H9 (cell line): Measurements from ENCODE around the gene HGS. TPM values are rescaled to one million over a fixed set of nuclear protein-coding genes. Genes with fewer than 3 reads are reported as not detected.
"Not testable (repeated sequence)": the region's sequence is repeated elsewhere in the genome, so short reads cannot be mapped to it uniquely, and the experiment has no call there.

ENCODE experiments used
- DNase-seq: peaks from one replicate; pipeline ENCODE4 v3.0.0-alpha.2; 2017
- H2AFZ ChIP-seq: one replicate; pipeline ENCODE4 v1.6.1; 2013; ENCODE audit warnings: mild to moderate bottlenecking, low read length, control low read depth, moderate library complexity
- H2AK5ac ChIP-seq: 2 replicates; pipeline ENCODE4 v1.6.1; 2013; ENCODE audit warnings: low read length, control low read depth, mixed read lengths; ENCODE audit not compliant: insufficient read length
- H2BK120ac ChIP-seq: one replicate; pipeline ENCODE4 v1.6.1; 2013; ENCODE audit warnings: low read depth, mild to moderate bottlenecking, low read length, control low read depth, inconsistent platforms; ENCODE audit not compliant: poor library complexity, severe bottlenecking
- H2BK12ac ChIP-seq: 2 replicates; pipeline ENCODE4 v1.6.1; 2013; ENCODE audit warnings: low read length, control low read depth, mixed read lengths, low read depth; ENCODE audit not compliant: insufficient read length
- H2BK15ac ChIP-seq: 2 replicates; pipeline ENCODE4 v1.6.1; 2013; ENCODE audit warnings: low read depth, low read length, control low read depth
- H2BK20ac ChIP-seq: one replicate; pipeline ENCODE4 v1.6.1; 2013; ENCODE audit warnings: low read depth, mild to moderate bottlenecking, low read length, control low read depth, inconsistent platforms; ENCODE audit not compliant: poor library complexity, severe bottlenecking
- H2BK5ac ChIP-seq: 2 replicates; pipeline ENCODE4 v1.6.1; 2013; ENCODE audit warnings: low read length, control low read depth, mixed read lengths; ENCODE audit not compliant: insufficient read length
- H3K14ac ChIP-seq: 2 replicates; pipeline ENCODE4 v1.6.1; 2013; ENCODE audit warnings: low read length, control low read depth; ENCODE audit not compliant: insufficient read depth
- H3K18ac ChIP-seq: 2 replicates; pipeline ENCODE4 v1.6.1; 2013; ENCODE audit warnings: low read depth, mild to moderate bottlenecking, mixed read lengths, low read length, control low read depth; ENCODE audit not compliant: insufficient read length
- H3K23ac ChIP-seq: 2 replicates; pipeline ENCODE4 v1.6.1; 2013; ENCODE audit warnings: low read length, control low read depth, mixed read lengths, low read depth; ENCODE audit not compliant: insufficient read length
- H3K23me2 ChIP-seq: 2 replicates; pipeline ENCODE4 v1.6.1; 2013; ENCODE audit warnings: low read depth, mild to moderate bottlenecking, mixed read lengths, low read length, control low read depth; ENCODE audit not compliant: insufficient read length, poor library complexity, severe bottlenecking
- H3K27ac ChIP-seq: 2 replicates; pipeline ENCODE4 v1.5.1; 2013; ENCODE audit warnings: low read length, control low read depth, mixed read lengths, low read depth; ENCODE audit not compliant: insufficient read length
- H3K27me3 ChIP-seq: 2 replicates; pipeline ENCODE4 v1.6.1; 2013; ENCODE audit warnings: low read length, control low read depth, inconsistent platforms; ENCODE audit not compliant: insufficient read depth
- H3K4ac ChIP-seq: 2 replicates; pipeline ENCODE4 v1.6.1; 2013; ENCODE audit warnings: low read depth, mild to moderate bottlenecking, control low read depth, inconsistent platforms, low read length, moderate library complexity
- H3K4me1 ChIP-seq: 2 replicates; pipeline ENCODE4 v1.6.1; 2013; ENCODE audit warnings: low read length, control low read depth, inconsistent platforms; ENCODE audit not compliant: insufficient read depth
- H3K4me2 ChIP-seq: 2 replicates; pipeline ENCODE4 v1.6.1; 2013; ENCODE audit warnings: low read length, control low read depth, mixed read lengths; ENCODE audit not compliant: insufficient read length, insufficient read depth
- H3K56ac ChIP-seq: 2 replicates; pipeline ENCODE4 v1.6.1; 2013; ENCODE audit warnings: low read depth, mild to moderate bottlenecking, mixed read lengths, low read length, control low read depth; ENCODE audit not compliant: insufficient read length
- H3K79me1 ChIP-seq: 2 replicates; pipeline ENCODE4 v1.6.1; 2013; ENCODE audit warnings: low read depth, mild to moderate bottlenecking, moderate library complexity, low read length, control low read depth, inconsistent platforms; ENCODE audit not compliant: insufficient read depth, poor library complexity, severe bottlenecking
- H3K79me2 ChIP-seq: 2 replicates; pipeline ENCODE4 v1.6.1; 2013; ENCODE audit warnings: low read length, control low read depth, inconsistent platforms; ENCODE audit not compliant: insufficient read depth
- H3K9ac ChIP-seq: 2 replicates; pipeline ENCODE4 v1.6.1; 2013; ENCODE audit warnings: low read length, control low read depth, mixed read lengths; ENCODE audit not compliant: insufficient read length; ENCODE audit errors: extremely low read depth
- H3K9me3 ChIP-seq: one replicate; pipeline ENCODE4 v1.6.1; 2013; ENCODE audit warnings: low read depth, low read length, inconsistent platforms; ENCODE audit not compliant: control insufficient read depth
- H3T11ph ChIP-seq: one replicate; pipeline ENCODE4 v1.6.1; 2013; ENCODE audit warnings: mild to moderate bottlenecking, low read length, control low read depth, inconsistent platforms
- H4K20me1 ChIP-seq: one replicate; pipeline ENCODE4 v1.6.1; 2013; ENCODE audit not compliant: control insufficient read depth, insufficient read length, insufficient read depth
- H4K5ac ChIP-seq: 2 replicates; pipeline ENCODE4 v1.6.1; 2013; ENCODE audit warnings: low read depth, mild to moderate bottlenecking, mixed read lengths, low read length, control low read depth; ENCODE audit not compliant: insufficient read length
- H4K8ac ChIP-seq: replicated peaks from 2 replicates; pipeline ENCODE4 v1.6.1; 2013; ENCODE audit warnings: low read length, control low read depth, mixed read lengths, low read depth; ENCODE audit not compliant: insufficient read length
- H4K91ac ChIP-seq: 2 replicates; pipeline ENCODE4 v1.6.1; 2013; ENCODE audit warnings: low read depth, mild to moderate bottlenecking, moderate library complexity, mixed read lengths, low read length, control low read depth; ENCODE audit not compliant: insufficient read length
- H3K27ac Mint-ChIP-seq, 3 experiments: 2 replicates in 2 of 3; 3 replicates in 1 of 3; pipeline ENCODE4 v1.8.0; 2020 to 2021; ENCODE audit warnings: mixed read lengths in 3 of 3, mild to moderate bottlenecking in 1 of 3, moderate library complexity in 1 of 3
- H3K27me3 Mint-ChIP-seq: 2 replicates; pipeline ENCODE4 v1.8.0; 2021; ENCODE audit warnings: low read depth, mild to moderate bottlenecking, moderate library complexity, mixed read lengths
- H3K36me3 Mint-ChIP-seq, 3 experiments: 2 replicates in 2 of 3; 3 replicates in 1 of 3; pipeline ENCODE4 v1.8.0; 2020 to 2021; ENCODE audit warnings: low read depth in 3 of 3, mixed read lengths in 3 of 3; ENCODE audit not compliant: insufficient read depth in 1 of 3
- H3K4me1 Mint-ChIP-seq, 2 experiments: 2 replicates each; pipeline ENCODE4 v1.8.0; 2020; ENCODE audit warnings: mixed read lengths in 2 of 2
- H3K4me3 Mint-ChIP-seq, 2 experiments: 2 replicates in 1 of 2; 3 replicates in 1 of 2; pipeline ENCODE4 v1.8.0; 2020 to 2021; ENCODE audit warnings: mild to moderate bottlenecking in 2 of 2, mixed read lengths in 2 of 2, moderate library complexity in 1 of 2
- H3K9me3 Mint-ChIP-seq, 2 experiments: 2 replicates in 1 of 2; 3 replicates in 1 of 2; pipeline ENCODE4 v1.8.0; 2020; ENCODE audit warnings: mild to moderate bottlenecking in 2 of 2, mixed read lengths in 2 of 2, moderate library complexity in 1 of 2
- CTCF ChIP-seq: fragments of 200-600 bp; sonication (generic); conservative IDR thresholded peaks from 3 replicates; pipeline ENCODE4 v1.8.0; 2021; ENCODE audit warnings: antibody characterized with exemption, mild to moderate bottlenecking
- WGBS: extraction: QIAGEN DNeasy Blood & Tissue Kit; methylation state at CpG from one replicate; pipeline ENCODE4 v1.1.7; 2013; ENCODE audit warnings: missing lambda C conversion rate, low lambda C conversion rate, mixed read lengths; ENCODE audit not compliant: insufficient read length; ENCODE audit errors: extremely low coverage; 5-methylcytosine and 5-hydroxymethylcytosine counted together
- total RNA-seq: library from RNA; stranded (reverse); gene quantifications from 2 replicates; pipeline ENCODE4 v1.2.1, GENCODE V29; 2021

HGS gene
- total RNA-seq, 1 experiment from 2014 or later: 106 TPM

GRCh38 chr17:81738801-81739393 is 55.1 kb downstream of the HGS start:
- no peak overlapping the region for H4K5ac ChIP-seq
- H3T11ph ChIP-seq: no peak overlapping the region
- no peaks in the 10 kb centered on the region for H3K36me3 Mint-ChIP-seq
- no peak overlapping the region for H2BK12ac ChIP-seq
- H3K4ac ChIP-seq: no peak overlapping the region
- no peak overlapping the region for H3K23ac ChIP-seq
- H3K9me3 Mint-ChIP-seq: peaks cover 0 to 4% of the 10 kb centered on the region in 2 experiments; a peak in 2 of 5 replicates
- H3K23me2 ChIP-seq: no peaks in the 10 kb centered on the region
- H3K79me1 ChIP-seq: no peaks in the 10 kb centered on the region
- peaks cover 18% of the 10 kb centered on the region for H3K27me3 Mint-ChIP-seq
- H3K18ac ChIP-seq: no peak overlapping the region
- H3K27me3 ChIP-seq: no peaks in the 10 kb centered on the region
- H3K4me1 ChIP-seq: no peaks in the 10 kb centered on the region
- TF ChIP-seq CTCF: no peak
- H3K4me1 Mint-ChIP-seq: peaks cover 3 to 6% of the 10 kb centered on the region in 2 experiments; a peak in 3 of 4 replicates
- no peak overlapping the region for H2AFZ ChIP-seq
- no peak overlapping the region for H4K8ac ChIP-seq
- H4K91ac ChIP-seq: no peak overlapping the region
- H3K14ac ChIP-seq: no peak overlapping the region; the same call in 1 of the 2 replicates
- H2BK5ac ChIP-seq: no peak overlapping the region
- no peak overlapping the region for H3K9ac ChIP-seq
- no peak overlapping the region for H3K4me2 ChIP-seq
- no peak for DNase-seq
- H3K56ac ChIP-seq: no peak overlapping the region
- no peaks in the 10 kb centered on the region for H3K79me2 ChIP-seq
- no peak overlapping the region for H2BK20ac ChIP-seq
- H3K27ac Mint-ChIP-seq: no peak overlapping the region; a peak in 1 of 7 replicates
- H2AK5ac ChIP-seq: no peak overlapping the region
- no peak overlapping the region for H3K4me3 Mint-ChIP-seq
- no peak overlapping the region for H2BK15ac ChIP-seq
- no peaks in the 10 kb centered on the region for H3K9me3 ChIP-seq
- H2BK120ac ChIP-seq: no peak overlapping the region
- H4K20me1 ChIP-seq: no peaks in the 10 kb centered on the region
- WGBS: no CpG with 5 or more reads among the region's 27 CpGs
- no peak overlapping the region for H3K27ac ChIP-seq

- H3K9ac ChIP-seq, H3K18ac ChIP-seq, H3K23me2 ChIP-seq, H3K79me2 ChIP-seq, H2AK5ac ChIP-seq, H2BK20ac ChIP-seq, H2AFZ ChIP-seq, H2BK5ac ChIP-seq, H4K20me1 ChIP-seq, H4K8ac ChIP-seq, H3K23ac ChIP-seq, H3K56ac ChIP-seq, H3K4me1 ChIP-seq, H3K4me2 ChIP-seq, H3K27me3 ChIP-seq, DNase-seq, H4K91ac ChIP-seq, H2BK12ac ChIP-seq, H2BK120ac ChIP-seq, H3K27ac ChIP-seq, H3K36me3 Mint-ChIP-seq, H3K79me1 ChIP-seq, H4K5ac ChIP-seq, H3K9me3 Mint-ChIP-seq, H3K9me3 ChIP-seq, H3K4ac ChIP-seq, H2BK15ac ChIP-seq, H3K14ac ChIP-seq, H3K4me1 Mint-ChIP-seq, H3T11ph ChIP-seq: not testable (repeated sequence)
- H3K27ac Mint-ChIP-seq: peak overlapping the region in 1 of 3 experiments; percentile 48; a peak in 1 of 7 replicates
- H3K4me3 Mint-ChIP-seq: peak overlapping the region in 1 of 2 experiments; percentile 41; a peak in 1 of 5 replicates
- peaks cover 18% of the 10 kb centered on the region for H3K27me3 Mint-ChIP-seq
- no CpG with 5 or more reads among the region's 8 CpGs for WGBS
Measured at GRCh38 chr17:81739593-81739992, 55.8 kb downstream of the HGS start.
